ENCODE measurements around the gene TBL1XR1. TPM values are rescaled to one million over a fixed set of nuclear protein-coding genes. Genes with fewer than 3 reads are reported as not detected.

TBL1XR1 gene
- total and polyA plus RNA-seq, 2 of the 8 experiments (the other 6 are each of a cell fraction or from before 2014, with no cell fraction given), result 28.1 to 147 TPM

GRCh38 chr3:177238686-177239216, 41.5 kb upstream of the TBL1XR1 start (continued):
- no peak for TF ChIP-seq CTCF (IDR thresholded peaks at IDR 0.05; ENCODE audit: control extremely low read depth in 1 of 3, insufficient read depth in 1 of 3, low read depth in 1 of 3, low read length in 3 of 3)

All from H1 (cell line).